IMR-90 (cell line): Measurements from ENCODE around the gene STAG1. TPM values are rescaled to one million over a fixed set of nuclear protein-coding genes. Genes with fewer than 3 reads are reported as not detected.

Source experiments
- ATAC-seq: fragments of 200-7000 bp; cut with Tn5 transposase; 2 replicates; pipeline ENCODE4 v1.9.1; 2020; ENCODE audit warnings: low read depth, mild to moderate bottlenecking, moderate library complexity
- BruUV-seq: library from RNA; stranded (reverse); fragments of 400-500 nt; replicated peaks from 2 replicates; lab custom pipeline; 2021; lab: Mats Ljungman, UMichigan
- CTCF ChIA-PET: fragments of 300-600 bp; formaldehyde crosslinking; extraction: SDS; loops from one replicate; lab custom pipeline; 2021; ENCODE audit warnings: antibody characterized with exemption; lab: Yijun Ruan, JAX
- POLR2A ChIA-PET: fragments of 300-600 bp; sonication (Branson Sonifier 250); formaldehyde crosslinking; loops from one replicate; lab custom pipeline; 2022; ENCODE audit warnings: antibody characterized with exemption; ENCODE audit not compliant: unreplicated experiment; lab: Charles Lee
- DNase-seq: peaks from one replicate; pipeline ENCODE4 v3.0.0; 2013
- H2AFZ ChIP-seq: replicated peaks from 2 replicates; pipeline ENCODE3; 2013; ENCODE audit warnings: low read length, mild to moderate bottlenecking; ENCODE audit not compliant: poor library complexity
- H2AK5ac ChIP-seq: 2 replicates; pipeline ENCODE4 v1.6.1; 2013; ENCODE audit warnings: low read depth, low read length, inconsistent platforms
- H2AK9ac ChIP-seq: replicated peaks from 2 replicates; pipeline ENCODE3; 2013; ENCODE audit warnings: mild to moderate bottlenecking, low read depth, low read length, moderate library complexity; ENCODE audit not compliant: poor library complexity
- H2BK120ac ChIP-seq: 2 replicates; pipeline ENCODE4 v1.6.1; 2013; ENCODE audit warnings: low read depth, low read length, inconsistent platforms
- H2BK15ac ChIP-seq: 3 replicates; pipeline ENCODE4 v1.6.1; 2013; ENCODE audit warnings: low read depth, low read length, inconsistent platforms
- H2BK20ac ChIP-seq: 2 replicates; pipeline ENCODE4 v1.6.1; 2013; ENCODE audit warnings: low read depth, mild to moderate bottlenecking, inconsistent platforms, low read length, moderate library complexity
- H2BK5ac ChIP-seq: 2 replicates; pipeline ENCODE4 v1.6.1; 2013; ENCODE audit warnings: mild to moderate bottlenecking, low read depth, low read length, inconsistent platforms; ENCODE audit not compliant: poor library complexity, severe bottlenecking
- H3K14ac ChIP-seq: replicated peaks from 2 replicates; pipeline ENCODE4 v1.6.1; 2013; ENCODE audit warnings: low read depth, low read length, inconsistent platforms
- H3K18ac ChIP-seq: 2 replicates; pipeline ENCODE4 v1.6.1; 2013; ENCODE audit warnings: low read depth, low read length, control low read depth
- H3K23ac ChIP-seq: 2 replicates; pipeline ENCODE4 v1.6.1; 2013; ENCODE audit warnings: low read depth, low read length, inconsistent platforms
- H3K27ac ChIP-seq: 2 replicates; pipeline ENCODE4 v1.5.1; 2013; ENCODE audit warnings: mild to moderate bottlenecking, control low read depth, low read length; ENCODE audit not compliant: insufficient read depth
- H3K27me3 ChIP-seq: 2 replicates; pipeline ENCODE4 v1.6.1; 2013; ENCODE audit warnings: low read length; ENCODE audit not compliant: control insufficient read depth, insufficient read depth
- H3K36me3 ChIP-seq: 2 replicates; pipeline ENCODE4 v1.6.1; 2013; ENCODE audit warnings: low read length, mixed read lengths; ENCODE audit not compliant: control insufficient read depth, insufficient read depth
- H3K4ac ChIP-seq: 2 replicates; pipeline ENCODE4 v1.6.1; 2013; ENCODE audit warnings: low read depth, low read length, inconsistent platforms
- H3K4me1 ChIP-seq: 2 replicates; pipeline ENCODE4 v1.6.1; 2013; ENCODE audit warnings: low read length, mixed read lengths; ENCODE audit not compliant: control insufficient read depth, insufficient read depth
- H3K4me2 ChIP-seq: 2 replicates; pipeline ENCODE4 v1.6.1; 2013; ENCODE audit warnings: low read depth, mild to moderate bottlenecking, control low read depth, low read length, moderate library complexity
- H3K4me3 ChIP-seq: 2 replicates; pipeline ENCODE4 v1.5.1; 2013; ENCODE audit warnings: low read depth, mild to moderate bottlenecking, control low read depth, low read length, moderate library complexity; ENCODE audit not compliant: insufficient read depth
- H3K56ac ChIP-seq: 2 replicates; pipeline ENCODE4 v1.6.1; 2013; ENCODE audit warnings: low read length, inconsistent platforms; ENCODE audit not compliant: insufficient read depth; ENCODE audit errors: extremely low read depth
- H3K79me1 ChIP-seq, 2 experiments: 2 replicates each; pipeline ENCODE4 v1.6.1; 2013; ENCODE audit warnings: low read length in 2 of 2, inconsistent platforms in 1 of 2, low read depth in 1 of 2
- H3K9ac ChIP-seq: 2 replicates; pipeline ENCODE4 v1.6.1; 2013; ENCODE audit warnings: low read depth, low read length, control low read depth
- H3K9me1 ChIP-seq: 2 replicates; pipeline ENCODE4 v1.6.1; 2013; ENCODE audit warnings: low read length, inconsistent platforms; ENCODE audit not compliant: insufficient read depth
- H3K9me3 ChIP-seq: 2 replicates; pipeline ENCODE4 v1.6.1; 2013; ENCODE audit warnings: low read length; ENCODE audit not compliant: control insufficient read depth, insufficient read depth
- H4K20me1 ChIP-seq: 2 replicates; pipeline ENCODE4 v1.6.1; 2013; ENCODE audit warnings: low read length, inconsistent platforms; ENCODE audit not compliant: insufficient read depth
- H4K5ac ChIP-seq: 2 replicates; pipeline ENCODE4 v1.6.1; 2013; ENCODE audit warnings: mild to moderate bottlenecking, low read depth, low read length, control low read depth
- H4K8ac ChIP-seq, 2 experiments: 2 replicates each; pipeline ENCODE4 v1.6.1; 2013; ENCODE audit warnings: low read depth in 2 of 2, low read length in 2 of 2, control low read depth in 1 of 2, inconsistent platforms in 1 of 2
- H4K91ac ChIP-seq: 2 replicates; pipeline ENCODE4 v1.6.1; 2013; ENCODE audit warnings: low read depth, low read length, inconsistent platforms; ENCODE audit not compliant: insufficient read depth
- BHLHE40 ChIP-seq: fragments of 150-350 bp; IDR thresholded peaks from 2 replicates; pipeline ENCODE4 v1.6.1; 2016; ENCODE audit warnings: mild to moderate bottlenecking, low read depth, low read length
- CEBPB ChIP-seq: IDR thresholded peaks from 2 replicates; pipeline ENCODE4 v1.6.1; 2012; ENCODE audit warnings: low read depth, low read length, improper control_type of control experiment
- CHD1 ChIP-seq: IDR thresholded peaks from 2 replicates; pipeline ENCODE4 v1.6.1; 2012; ENCODE audit warnings: low read depth, low read length, improper control_type of control experiment
- CTCF ChIP-seq: conservative IDR thresholded peaks from 2 replicates; pipeline ENCODE4 v1.5.1; 2012; ENCODE audit warnings: mild to moderate bottlenecking, low read depth, low read length, improper control_type of control experiment
- ELK1 ChIP-seq: fragments of 150-350 bp; IDR thresholded peaks from 2 replicates; pipeline ENCODE4 v1.6.1; 2016; ENCODE audit warnings: low read depth, mild to moderate bottlenecking, low read length, moderate library complexity, borderline replicate concordance
- FOS ChIP-seq: fragments of 150-350 bp; IDR thresholded peaks from 2 replicates; pipeline ENCODE4 v1.6.1; 2016; ENCODE audit warnings: low read depth, low read length
- MAFK ChIP-seq: IDR thresholded peaks from 2 replicates; pipeline ENCODE4 v1.6.1; 2012; ENCODE audit warnings: low read depth, low read length, improper control_type of control experiment
- MAZ ChIP-seq: IDR thresholded peaks from 2 replicates; pipeline ENCODE4 v1.6.1; 2012; ENCODE audit warnings: low read depth, mild to moderate bottlenecking, low read length, improper control_type of control experiment, moderate library complexity, borderline replicate concordance
- MXI1 ChIP-seq: IDR thresholded peaks from 2 replicates; pipeline ENCODE4 v1.6.1; 2012; ENCODE audit warnings: low read depth, mild to moderate bottlenecking, low read length, moderate library complexity, borderline replicate concordance
- NFE2L2 ChIP-seq: fragments of 150-350 bp; IDR thresholded peaks from 2 replicates; pipeline ENCODE4 v1.6.1; 2016; ENCODE audit warnings: low read depth, mild to moderate bottlenecking, low read length
- POLR2A ChIP-seq: IDR thresholded peaks from 2 replicates; pipeline ENCODE4 v1.6.1; 2012; ENCODE audit warnings: mild to moderate bottlenecking, low read depth, low read length
- RAD21 ChIP-seq: IDR thresholded peaks from 2 replicates; pipeline ENCODE4 v1.6.1; 2012; ENCODE audit warnings: low read length, improper control_type of control experiment
- RCOR1 ChIP-seq: IDR thresholded peaks from 2 replicates; pipeline ENCODE4 v1.6.1; 2012; ENCODE audit warnings: mild to moderate bottlenecking, low read length, improper control_type of control experiment; ENCODE audit not compliant: insufficient replicate concordance
- RFX5 ChIP-seq: IDR thresholded peaks from 2 replicates; pipeline ENCODE4 v1.8.0; 2012; ENCODE audit warnings: low read depth, mild to moderate bottlenecking, low read length, moderate library complexity
- SMC3 ChIP-seq: fragments of 150-350 bp; IDR thresholded peaks from 2 replicates; pipeline ENCODE4 v1.6.1; 2016; ENCODE audit warnings: low read depth, mild to moderate bottlenecking, antibody characterized with exemption, low read length, moderate library complexity
- USF2 ChIP-seq: fragments of 150-350 bp; IDR thresholded peaks from 2 replicates; pipeline ENCODE4 v1.6.1; 2017; ENCODE audit warnings: mild to moderate bottlenecking, antibody characterized with exemption, low read length, low read depth
- WGBS, 2 experiments: methylation state at CpG; one replicate each; pipeline versions ENCODE4 v1.1.5 to v1.1.7; 2013; ENCODE audit warnings: missing lambda C conversion rate in 2 of 2; ENCODE audit not compliant: insufficient read length in 1 of 2; ENCODE audit errors: extremely low coverage in 2 of 2; 5-methylcytosine and 5-hydroxymethylcytosine counted together
- dilution Hi-C: fragments of 300-500 bp; cut with HindIII; formaldehyde crosslinking; loops from one replicate; pipeline ENCODE4 v1.14.3; 2018; ENCODE audit warnings: low sequenced_read_pairs; ENCODE audit not compliant: unreplicated experiment
- in situ Hi-C: fragments of 300-500 bp; cut with MboI; formaldehyde crosslinking; loops from 3 replicates; pipeline ENCODE4 v1.14.3; 2019; ENCODE audit warnings: low sequenced_read_pairs, inconsistent platforms, mixed read lengths
- intact Hi-C: fragments of 100-400 bp; cut with micrococcal nuclease; formaldehyde crosslinking; loops from 2 replicates; pipeline ENCODE4 v1.10.0; 2022
- polyA plus RNA-seq, 3 experiments: library from polyadenylated mRNA; depleted of rRNA; stranded (reverse); fragments of >200 nt; gene quantifications; 2 replicates each; pipeline ENCODE4 v1.2.3, GENCODE V29; 2012; ENCODE audit warnings: low replicate concordance in 1 of 3
- total RNA-seq: library from RNA; depleted of rRNA; stranded (reverse); fragments of >200 nt; gene quantifications from 2 replicates; pipeline ENCODE4 v1.2.3, GENCODE V29; 2012

STAG1 gene
- total and polyA plus RNA-seq, 2 of the 4 experiments (the other 2 are of a cell fraction): 9.6 to 32.3 TPM

DNA sequence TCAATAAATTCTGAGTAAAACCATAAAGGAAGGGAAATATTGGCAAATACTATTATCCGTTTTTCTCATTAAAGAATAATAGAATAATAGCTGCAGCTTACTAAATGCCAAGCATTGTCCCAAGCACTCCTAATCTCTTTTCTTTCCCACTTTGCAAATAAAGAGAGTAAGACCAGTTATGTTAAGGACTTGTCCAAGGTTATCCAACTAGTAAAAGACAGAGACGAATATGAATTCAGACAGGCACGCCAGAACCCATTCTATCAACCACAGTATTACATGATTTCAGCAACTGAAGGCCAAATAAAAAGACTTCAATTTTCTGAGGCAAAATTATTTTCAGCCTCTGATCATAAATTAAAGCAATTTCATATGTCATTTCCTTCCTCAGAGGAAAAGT is 235.5 kb downstream of the STAG1 start:
- Histone ChIP-seq H4K91ac (no peak overlapping the region), H4K20me1 (no peaks in the 10 kb centered on the region), H2BK5ac (no peak overlapping the region), H3K56ac (no peak overlapping the region), H3K23ac (no peak overlapping the region), H3K4me1 (peaks cover 7% of the 10 kb centered on the region), H4K5ac (no peak overlapping the region), H2BK20ac (no peak overlapping the region), H3K14ac (no peak overlapping the region), H3K4ac (no peak overlapping the region), H3K18ac (no peak overlapping the region), H2AK9ac (no peak overlapping the region), H3K4me2 (no peak overlapping the region), H3K27ac (no peak overlapping the region), H2BK120ac (no peak overlapping the region), H3K79me1 (peaks cover 9 to 16% of the 10 kb centered on the region in 2 experiments; a peak in 3 of 4 replicates), H2AK5ac (no peak overlapping the region), H2AFZ (no peak overlapping the region), H3K27me3 (no peaks in the 10 kb centered on the region), H2BK15ac (no peak overlapping the region), H3K9ac (no peak overlapping the region), H4K8ac (no peak overlapping the region), H3K4me3 (no peak overlapping the region), H3K9me1 (0 out of 2 replicates have a peak, but pooled peaks cover 3% of the 10 kb centered on the region), H3K36me3 (peaks cover 2% of the 10 kb centered on the region; the same call in 1 of the 2 replicates), H3K9me3 (no peaks in the 10 kb centered on the region)
- CTCF ChIA-PET: interaction anchor here (0.6 kb wide), 1 partner anchor 23 kb away, joined by 4 read pairs; no protein-coding TSS in a partner anchor
- TF ChIP-seq CHD1: no peak
- TF ChIP-seq BHLHE40: no peak
- TF ChIP-seq SMC3: no peak
- no peak for TF ChIP-seq POLR2A
- TF ChIP-seq CEBPB: no peak
- TF ChIP-seq RAD21: no peak
- no peak for TF ChIP-seq FOS
- TF ChIP-seq CTCF: no peak
- no peak for TF ChIP-seq MAFK
- TF ChIP-seq ELK1: no peak
- TF ChIP-seq RCOR1: no peak
- TF ChIP-seq RFX5: no peak
- TF ChIP-seq USF2: no peak
- no peak for TF ChIP-seq NFE2L2
- TF ChIP-seq MXI1: no peak
- no peak for TF ChIP-seq MAZ
- intact Hi-C loops (no loop called here), in situ Hi-C loops (no loop called here), dilution Hi-C loops (no loop called here)
- POLR2A ChIA-PET: no interaction called here
- WGBS, 2 experiments: no CpG with 5 or more reads among the region's 3 CpGs
- no TSS peak for BruUV-seq
- DNase-seq: no peak
- ATAC-seq: no peak
